ENCODE data around the gene VPS36. TPM values are rescaled to one million over a fixed set of nuclear protein-coding genes. Genes with fewer than 3 reads are reported as not detected.

VPS36 gene
- total and polyA plus RNA-seq, 2 of the 13 experiments (the other 11 are each of a cell fraction or from before 2014, with no cell fraction given): 17.2 to 22.4 TPM

DNA sequence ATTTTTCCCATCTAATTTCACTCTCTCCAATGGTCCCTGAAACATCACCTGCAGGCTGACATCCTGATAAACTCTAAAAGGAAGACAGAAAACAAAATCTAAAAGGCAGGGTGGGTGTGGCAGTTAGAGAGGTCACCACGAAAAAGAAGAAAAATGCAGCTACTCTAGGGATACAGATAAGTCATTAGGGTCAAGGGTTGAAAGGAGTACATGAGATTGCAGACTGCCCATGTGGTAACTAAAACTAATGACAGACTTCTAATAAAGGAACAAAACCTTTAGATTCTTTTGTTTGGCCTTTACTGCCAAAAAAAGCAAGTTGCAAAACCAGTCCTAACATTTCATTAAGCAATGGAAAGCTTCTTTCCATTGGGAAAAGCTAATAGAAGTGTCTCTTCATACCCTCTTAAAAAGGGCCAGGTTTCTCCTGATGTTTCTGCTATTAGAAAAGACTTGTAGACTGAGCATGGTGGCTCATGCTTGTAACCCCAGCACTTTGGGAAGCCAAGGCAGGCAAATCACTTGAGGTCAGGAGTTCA is 75.5 kb downstream of the VPS36 start (continued):
- TF ChIP-seq SKIL (CRISPR knock-in tag; IDR thresholded peaks at IDR 0.05; ENCODE audit: borderline replicate concordance) (no peak), ZNF274 (CRISPR knock-in tag; IDR thresholded peaks at IDR 0.05) (no peak), FOSL2 (CRISPR knock-in tag; IDR thresholded peaks at IDR 0.05) (no peak), SRSF4 (IDR thresholded peaks at IDR 0.05; ENCODE audit: low read depth, low read length, poor library complexity, severe bottlenecking) (no peak), MXD3 (CRISPR knock-in tag; IDR thresholded peaks at IDR 0.05) (no peak), NFIB (CRISPR knock-in tag; IDR thresholded peaks at IDR 0.05; ENCODE audit: borderline replicate concordance) (no peak), ZNF784 (CRISPR knock-in tag; IDR thresholded peaks at IDR 0.05; ENCODE audit: borderline replicate concordance) (no peak), SOX6 (IDR thresholded peaks at IDR 0.05) (no peak), SOX6 (CRISPR knock-in tag; IDR thresholded peaks at IDR 0.05) (no peak), SMARCE1 (IDR thresholded peaks at IDR 0.05; ENCODE audit: borderline replicate concordance) (no peak), DPF2 (CRISPR knock-in tag; IDR thresholded peaks at IDR 0.05; ENCODE audit: borderline replicate concordance, low read depth) (no peak), RARA (CRISPR knock-in tag; IDR thresholded peaks at IDR 0.05) (no peak)
- TF ChIP-seq, protein P1, sequence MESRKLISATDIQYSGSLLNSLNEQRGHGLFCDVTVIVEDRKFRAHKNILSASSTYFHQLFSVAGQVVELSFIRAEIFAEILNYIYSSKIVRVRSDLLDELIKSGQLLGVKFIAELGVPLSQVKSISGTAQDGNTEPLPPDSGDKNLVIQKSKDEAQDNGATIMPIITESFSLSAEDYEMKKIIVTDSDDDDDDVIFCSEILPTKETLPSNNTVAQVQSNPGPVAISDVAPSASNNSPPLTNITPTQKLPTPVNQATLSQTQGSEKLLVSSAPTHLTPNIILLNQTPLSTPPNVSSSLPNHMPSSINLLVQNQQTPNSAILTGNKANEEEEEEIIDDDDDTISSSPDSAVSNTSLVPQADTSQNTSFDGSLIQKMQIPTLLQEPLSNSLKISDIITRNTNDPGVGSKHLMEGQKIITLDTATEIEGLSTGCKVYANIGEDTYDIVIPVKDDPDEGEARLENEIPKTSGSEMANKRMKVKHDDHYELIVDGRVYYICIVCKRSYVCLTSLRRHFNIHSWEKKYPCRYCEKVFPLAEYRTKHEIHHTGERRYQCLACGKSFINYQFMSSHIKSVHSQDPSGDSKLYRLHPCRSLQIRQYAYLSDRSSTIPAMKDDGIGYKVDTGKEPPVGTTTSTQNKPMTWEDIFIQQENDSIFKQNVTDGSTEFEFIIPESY (CRISPR knock-in tag; IDR thresholded peaks at IDR 0.05): no peak

Data from HepG2 (cell line).